ENCODE data around the gene CLP1.
A peak's percentile ranks its signal among the peaks of the same experiment; 100 is the strongest.
"Not testable (repeated sequence)": the region's sequence is repeated elsewhere in the genome, so short reads cannot be mapped to it uniquely, and the experiment has no call there.

Gene CLP1

DNA sequence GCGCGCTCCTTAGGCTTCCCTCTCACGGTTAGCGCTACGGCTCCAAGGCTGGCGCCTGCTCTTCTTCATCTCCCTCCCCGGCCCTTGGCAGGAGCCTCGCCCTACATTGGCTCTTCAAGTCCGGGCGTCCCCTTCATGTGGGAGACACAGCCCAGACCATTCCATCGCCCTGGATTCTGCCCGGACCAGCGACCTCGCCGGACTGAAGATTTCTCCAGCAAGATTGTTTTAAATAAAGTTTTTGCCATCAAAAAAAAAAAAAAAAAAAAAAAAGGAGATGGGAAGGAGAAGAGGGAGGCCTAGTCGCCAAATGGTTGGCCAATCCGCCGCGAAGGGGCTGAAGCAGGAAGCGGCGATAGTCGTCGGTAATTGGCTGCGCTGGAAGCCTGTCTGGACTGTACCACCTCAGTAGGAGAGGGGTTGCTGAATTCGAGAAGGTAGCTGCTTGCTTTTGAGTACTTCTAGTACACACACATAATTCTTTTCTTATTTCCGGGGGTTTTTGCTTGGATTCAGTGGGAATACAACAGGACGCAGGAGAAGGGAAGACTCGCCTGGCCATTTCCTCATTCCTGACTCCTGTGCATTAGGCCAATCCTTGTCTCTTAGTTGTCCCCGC lies 9.7 kb downstream of the CLP1 start:
- DNase-seq, result peak; percentile 97

DNA sequence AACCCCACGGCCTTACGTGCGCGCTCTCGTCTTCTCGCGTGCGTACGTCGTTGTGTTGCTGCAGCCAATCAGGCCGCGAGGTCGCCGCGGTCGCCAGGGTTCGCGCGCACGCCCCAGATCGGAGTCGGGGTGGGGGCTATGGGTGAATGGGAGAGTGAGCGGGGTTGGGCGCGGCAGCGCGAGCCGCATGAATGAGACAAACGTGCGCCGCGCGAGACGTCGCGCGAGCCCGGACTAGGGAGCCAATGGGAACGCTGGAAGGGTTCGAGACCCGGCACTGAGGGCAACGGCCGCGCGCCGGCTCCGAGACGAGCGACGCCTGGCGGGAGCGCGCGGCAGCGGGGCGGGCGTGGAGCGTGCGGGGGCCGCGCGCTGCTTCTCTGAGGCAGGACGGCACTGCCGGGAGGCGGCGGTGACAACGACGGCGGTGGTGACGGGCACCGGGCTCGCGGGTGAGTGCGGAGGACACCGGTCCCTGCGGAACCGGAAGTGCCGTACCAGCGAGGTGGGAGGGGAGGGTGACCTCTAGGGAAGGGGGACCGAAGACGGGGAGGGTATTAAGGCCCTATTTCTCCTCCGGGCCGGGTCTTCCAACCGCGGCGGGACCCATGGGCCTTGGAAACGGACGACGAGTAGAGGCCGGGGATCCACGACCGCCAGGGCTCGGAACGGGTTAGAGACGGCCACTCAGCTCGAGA lies 10.3 kb downstream of the CLP1 start, which contains the start of gene ZDHHC5:
TSS of gene ZDHHC5 (plus strand) at position 379 of the 698 bp plus-strand sequence. CDS start 4,977 bp downstream, outside the sequence.
- peak; percentile 100 for DNase-seq

DNA sequence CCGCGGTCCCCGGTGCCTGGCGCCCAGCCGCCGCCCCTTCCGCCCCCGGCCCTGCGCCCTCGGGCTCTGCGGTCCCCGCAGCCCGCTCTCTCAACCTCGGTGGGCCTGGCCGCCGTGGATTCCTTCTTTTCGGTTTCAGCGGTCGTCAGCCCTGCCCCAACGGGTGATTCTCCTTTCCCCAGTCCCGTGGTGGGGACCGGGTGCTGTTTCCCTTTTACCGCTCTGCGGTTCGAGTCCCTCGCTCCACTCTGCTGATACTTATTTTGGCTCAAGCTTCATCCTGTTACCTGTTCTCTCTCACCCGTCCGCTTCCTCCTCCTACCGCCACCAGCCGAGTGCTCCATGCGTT lies 10.8 kb downstream of the CLP1 start:
- DNase-seq, result no peak

DNA sequence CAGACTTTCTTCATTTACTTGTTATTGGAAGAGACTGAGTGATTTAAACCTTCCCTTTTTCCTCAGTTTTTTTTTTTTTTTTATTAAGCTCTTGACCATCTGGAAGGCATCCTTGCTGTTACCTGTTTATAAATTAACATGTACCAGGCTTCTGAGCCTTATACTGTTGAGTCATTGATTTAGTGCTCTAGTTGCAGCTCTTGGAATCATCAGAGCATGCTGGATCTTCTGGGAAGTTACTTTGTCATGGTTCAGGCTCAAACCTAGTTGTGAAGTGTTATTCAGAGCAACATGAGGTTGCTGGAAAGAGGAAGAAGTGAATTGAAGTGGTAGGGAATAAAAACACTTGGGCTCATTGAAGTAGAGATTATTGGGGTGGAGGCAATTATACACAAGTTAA lies 16.7 kb downstream of the CLP1 start:
- DNase-seq, result no peak

DNA sequence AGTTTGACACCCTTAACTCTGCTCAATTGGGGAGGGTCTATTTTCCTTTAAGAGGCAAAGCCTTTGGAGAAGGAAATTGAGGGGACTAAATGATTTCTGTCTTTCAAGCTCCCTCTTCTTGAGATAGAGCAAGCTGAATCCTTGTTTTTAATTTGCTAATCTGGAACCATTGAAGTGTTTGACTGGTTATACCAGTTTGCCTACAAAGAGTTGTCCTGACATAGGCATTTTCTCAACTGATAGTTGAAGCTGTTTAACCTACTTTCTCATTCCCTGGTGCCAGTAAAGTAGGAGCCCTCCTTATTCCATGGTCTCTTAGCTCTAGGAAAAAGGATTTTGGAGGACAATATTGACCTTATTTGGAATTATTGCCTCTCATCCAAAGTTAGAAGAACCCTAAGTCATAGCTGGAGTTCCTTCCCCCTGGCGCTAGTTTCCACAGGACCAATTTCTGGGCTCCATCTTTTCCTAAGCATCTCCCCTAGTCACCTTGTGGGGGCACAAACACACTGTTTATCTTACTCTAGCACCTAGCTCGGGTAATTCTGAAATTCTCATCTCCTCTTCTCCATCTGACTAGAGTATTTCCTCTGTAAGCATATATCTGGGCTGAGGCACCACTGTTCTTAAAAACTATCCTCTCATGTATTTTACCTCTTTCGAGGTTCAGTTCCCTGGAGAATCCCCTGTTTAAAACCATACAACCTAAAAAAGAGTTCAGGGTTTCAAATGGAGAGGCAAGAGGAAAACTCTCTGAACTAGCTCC lies 17.8 kb downstream of the CLP1 start:
- no peak for DNase-seq

DNA sequence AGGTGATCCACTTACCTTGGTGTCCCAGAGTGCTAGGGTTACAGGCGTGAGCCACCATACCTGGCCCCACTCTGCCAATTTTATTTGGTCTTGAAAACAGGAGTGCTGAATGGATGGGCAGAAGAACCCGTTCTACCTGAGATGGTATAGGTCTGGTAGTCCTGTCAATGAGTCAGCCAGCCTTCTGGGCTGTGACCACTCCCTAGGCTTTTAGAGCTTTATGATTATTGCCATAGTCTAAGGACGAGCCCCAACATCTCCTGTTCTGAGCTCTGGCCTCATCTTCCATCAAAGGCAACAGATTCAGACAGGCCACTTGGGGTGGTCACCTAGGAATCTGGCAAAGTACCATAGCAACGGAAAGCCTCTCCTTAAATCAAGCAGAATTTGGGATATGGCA lies 21.8 kb downstream of the CLP1 start:
- no peak for DNase-seq

DNA sequence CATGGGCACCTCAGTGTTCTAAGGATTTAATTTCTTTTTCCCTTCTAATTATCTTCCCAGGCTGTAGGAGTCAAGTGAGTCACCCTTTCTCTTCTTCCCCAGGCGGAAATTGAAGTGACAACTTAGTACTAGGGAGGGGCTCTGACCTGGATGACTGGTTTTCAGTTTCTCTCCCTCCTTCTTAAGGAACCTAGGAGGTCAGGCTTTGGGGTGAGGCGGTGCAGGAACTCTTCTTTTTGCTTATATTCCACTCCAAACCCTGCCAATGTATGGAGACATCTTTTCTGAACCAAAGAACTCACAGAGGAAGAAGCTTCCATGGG lies 23.0 kb downstream of the CLP1 start:
- no peak for DNase-seq

DNA sequence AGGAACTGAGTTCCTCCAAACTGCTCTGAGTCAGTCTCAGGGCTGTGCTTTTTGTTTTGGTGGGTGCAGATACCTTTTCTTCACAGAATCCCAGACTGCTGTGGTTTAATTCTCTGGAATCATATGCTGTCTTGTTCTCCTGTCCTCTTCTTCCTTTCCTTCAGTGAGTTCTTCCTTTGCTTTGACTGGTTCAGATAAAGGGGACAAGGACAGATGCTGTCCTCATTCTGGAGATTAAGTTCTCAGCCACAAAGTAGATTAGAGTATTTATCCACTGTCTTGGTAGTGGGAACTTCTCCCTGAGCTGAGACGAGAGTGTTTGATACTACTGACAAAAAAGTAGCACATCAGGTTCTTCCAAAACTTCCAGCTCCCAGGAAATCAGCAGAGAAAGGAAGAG lies 23.6 kb downstream of the CLP1 start:
- no peak for DNase-seq

DNA sequence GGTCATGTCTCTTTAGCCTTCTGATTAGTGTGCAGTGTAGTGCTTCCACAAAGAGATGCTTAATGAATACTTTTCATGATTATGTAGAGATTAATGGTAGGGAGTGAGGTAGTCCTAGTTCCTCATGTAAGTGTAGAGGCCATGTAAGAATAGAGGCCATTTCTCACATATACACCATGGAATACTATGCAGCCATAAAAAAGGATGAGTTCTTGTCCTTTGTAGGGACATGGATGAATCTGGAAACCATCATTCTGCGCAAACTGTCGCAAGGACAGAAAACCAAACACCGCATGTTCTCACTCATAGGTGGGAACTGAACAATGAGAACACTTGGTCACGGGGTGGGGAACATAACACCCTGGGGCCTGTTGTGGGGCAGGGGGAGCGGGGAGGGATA lies 32.9 kb downstream of the CLP1 start:
- not testable (repeated sequence) for DNase-seq

DNA sequence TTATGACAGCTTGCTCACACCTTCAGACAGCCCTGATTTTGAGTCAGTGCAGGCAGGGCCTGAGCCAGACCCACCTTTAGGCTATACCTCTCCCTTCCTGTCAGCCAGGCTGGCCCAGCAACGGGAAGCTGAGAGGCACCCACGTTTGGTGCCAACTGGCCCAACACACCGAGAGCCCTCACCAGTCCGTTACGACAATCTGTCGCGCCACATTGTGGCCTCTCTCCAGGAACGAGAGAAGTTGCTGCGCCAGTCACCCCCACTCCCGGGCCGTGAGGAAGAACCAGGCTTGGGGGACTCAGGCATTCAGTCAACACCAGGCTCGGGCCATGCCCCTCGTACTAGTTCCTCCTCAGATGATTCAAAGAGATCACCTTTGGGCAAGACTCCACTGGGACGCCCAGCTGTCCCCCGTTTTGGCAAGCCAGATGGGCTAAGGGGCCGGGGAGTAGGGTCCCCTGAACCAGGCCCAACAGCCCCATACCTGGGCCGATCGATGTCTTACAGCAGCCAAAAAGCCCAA lies 41.3 kb downstream of the CLP1 start:
- DNase-seq, result no peak

DNA sequence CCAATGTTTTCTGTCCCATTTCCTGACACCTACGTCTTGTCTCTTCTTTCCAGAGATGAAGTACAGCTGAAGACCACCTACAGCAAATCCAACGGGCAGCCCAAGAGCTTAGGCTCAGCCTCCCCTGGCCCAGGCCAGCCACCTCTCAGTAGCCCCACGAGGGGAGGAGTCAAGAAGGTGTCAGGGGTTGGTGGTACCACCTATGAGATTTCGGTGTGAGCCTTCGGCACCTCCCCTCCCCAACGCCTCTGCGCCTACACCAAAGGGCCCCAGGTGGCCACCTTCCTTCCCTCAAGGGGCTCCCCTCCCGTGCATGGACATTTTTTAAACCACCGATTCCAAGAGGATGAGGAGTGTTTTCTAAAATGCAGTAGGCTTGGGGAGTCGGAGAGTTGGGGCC lies 42.3 kb downstream of the CLP1 start:
- DNase-seq, result no peak

DNA sequence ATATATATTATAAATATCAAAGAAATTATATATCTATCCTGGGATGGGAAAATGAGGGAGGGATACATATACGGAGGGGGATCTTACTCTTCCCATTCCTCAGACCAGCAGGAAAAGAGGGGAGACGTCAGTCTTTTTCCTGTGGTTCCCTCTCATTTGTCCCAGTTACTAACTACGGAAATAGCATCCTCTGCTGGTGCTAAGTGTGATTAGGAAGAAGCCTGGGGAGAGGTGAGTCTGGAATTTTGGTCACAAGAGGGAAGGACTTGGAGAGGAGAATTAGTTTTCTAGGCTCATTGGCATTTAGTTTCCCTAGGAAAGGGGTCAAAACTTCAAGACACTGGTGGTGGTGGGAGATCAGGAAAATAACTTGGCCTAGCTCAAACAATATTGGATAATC lies 42.9 kb downstream of the CLP1 start:
- no peak for DNase-seq

DNA sequence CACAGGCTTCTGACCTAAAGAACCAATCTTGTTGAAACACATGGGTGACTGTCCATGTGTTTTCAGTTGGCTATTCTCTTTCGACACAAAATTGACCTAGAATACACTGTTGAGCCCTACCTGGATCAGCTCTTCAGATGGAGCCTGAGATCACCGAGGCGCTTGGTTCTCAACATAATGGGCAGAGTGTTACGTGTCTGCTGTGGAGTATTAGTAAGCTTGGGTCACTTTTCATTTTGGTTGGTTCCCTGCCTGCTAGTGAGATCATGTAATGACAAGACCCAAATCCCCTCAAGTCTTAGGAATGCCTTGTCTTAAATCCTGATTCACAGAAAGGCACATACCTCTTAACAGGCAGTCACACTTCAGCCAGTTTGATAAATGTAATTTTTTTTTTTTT lies 45.8 kb downstream of the CLP1 start:
- no peak for DNase-seq

DNA sequence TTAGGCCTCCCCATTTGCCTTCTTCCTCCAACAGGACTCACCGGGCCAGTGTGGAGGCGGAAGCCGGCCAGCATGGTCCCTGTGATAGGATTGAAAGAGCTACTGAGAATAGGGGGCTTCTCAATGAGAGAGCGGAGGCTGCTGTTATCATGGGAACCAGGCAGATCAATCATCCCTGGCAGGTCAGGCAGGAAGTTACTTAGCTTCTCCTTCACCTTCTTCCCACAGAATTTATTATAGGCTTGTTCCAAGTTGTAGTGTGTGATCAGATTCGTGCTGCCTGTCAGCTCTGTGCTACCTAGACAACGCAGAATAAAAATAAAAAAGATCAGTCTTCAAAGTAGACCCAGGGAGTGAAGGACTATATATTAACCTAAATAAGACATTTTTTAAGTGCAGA lies 47.4 kb downstream of the CLP1 start:
- no peak for DNase-seq

DNA sequence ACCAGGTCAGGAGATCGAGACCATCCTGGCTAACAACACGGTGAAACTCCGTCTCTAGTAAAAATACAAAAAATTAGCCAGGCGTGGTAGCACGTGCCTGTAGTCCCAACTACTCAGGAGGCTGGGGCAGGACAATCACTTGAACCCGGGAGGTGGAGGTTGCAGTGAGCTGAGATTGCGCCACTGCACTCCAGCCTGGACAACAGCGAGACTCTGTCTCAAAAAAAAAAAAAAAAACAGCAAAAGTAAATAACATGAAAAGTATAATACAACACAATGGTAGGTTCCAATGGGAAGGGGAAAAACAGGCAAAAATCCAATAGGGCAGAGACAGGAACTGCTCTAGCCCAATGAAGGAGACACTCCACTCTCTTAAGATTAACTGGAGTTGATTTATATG lies 47.9 kb downstream of the CLP1 start:
- not testable (repeated sequence) for DNase-seq

DNA sequence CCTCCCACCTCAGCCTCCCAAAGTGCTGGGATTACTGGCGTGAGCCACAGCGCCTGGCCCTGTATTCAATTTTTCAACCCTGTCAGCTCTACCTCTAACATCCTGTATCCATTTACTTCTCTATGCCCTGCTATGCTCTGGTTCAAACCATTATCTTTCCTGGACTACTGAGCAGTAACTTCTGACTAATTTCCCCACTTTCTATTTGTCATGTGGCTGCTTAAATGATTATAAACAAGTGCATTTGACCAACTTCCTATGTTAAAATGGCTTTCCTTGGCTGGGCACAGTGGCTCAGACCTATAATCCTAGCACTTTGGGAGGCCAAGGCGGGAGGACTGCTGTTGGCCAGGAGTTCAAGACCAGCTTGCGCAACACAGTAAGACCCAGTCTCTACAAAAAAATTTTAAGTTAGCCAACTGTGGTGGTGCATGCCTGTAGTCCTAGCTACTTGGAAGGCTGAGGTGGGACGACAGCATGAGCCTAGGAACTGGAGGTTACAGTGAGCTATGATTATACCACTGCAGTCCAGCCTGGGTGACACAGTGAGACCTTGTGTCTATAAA lies 52.3 kb downstream of the CLP1 start:
- no peak for DNase-seq

All from right hindlimb (tissue), 1 donor.